22Rv1 (cell line): ENCODE measurements around the gene KCNIP1.

Source experiments
- H3K27ac ChIP-seq: fragments of 450-650 bp; 2 replicates; pipeline ENCODE4 v1.5.1; 2017
- ZFX ChIP-seq: fragments of 450-650 bp; IDR thresholded peaks from 2 replicates; pipeline ENCODE4 v1.6.1; 2017; ENCODE audit warnings: antibody characterized with exemption, borderline replicate concordance
- TF ChIP-seq, protein P1 (sequence below): fragments of 450-650 bp; IDR thresholded peaks from 2 replicates; pipeline ENCODE4 v1.5.1; 2017; ENCODE audit warnings: mild to moderate bottlenecking

The KCNIP1 gene

DNA sequence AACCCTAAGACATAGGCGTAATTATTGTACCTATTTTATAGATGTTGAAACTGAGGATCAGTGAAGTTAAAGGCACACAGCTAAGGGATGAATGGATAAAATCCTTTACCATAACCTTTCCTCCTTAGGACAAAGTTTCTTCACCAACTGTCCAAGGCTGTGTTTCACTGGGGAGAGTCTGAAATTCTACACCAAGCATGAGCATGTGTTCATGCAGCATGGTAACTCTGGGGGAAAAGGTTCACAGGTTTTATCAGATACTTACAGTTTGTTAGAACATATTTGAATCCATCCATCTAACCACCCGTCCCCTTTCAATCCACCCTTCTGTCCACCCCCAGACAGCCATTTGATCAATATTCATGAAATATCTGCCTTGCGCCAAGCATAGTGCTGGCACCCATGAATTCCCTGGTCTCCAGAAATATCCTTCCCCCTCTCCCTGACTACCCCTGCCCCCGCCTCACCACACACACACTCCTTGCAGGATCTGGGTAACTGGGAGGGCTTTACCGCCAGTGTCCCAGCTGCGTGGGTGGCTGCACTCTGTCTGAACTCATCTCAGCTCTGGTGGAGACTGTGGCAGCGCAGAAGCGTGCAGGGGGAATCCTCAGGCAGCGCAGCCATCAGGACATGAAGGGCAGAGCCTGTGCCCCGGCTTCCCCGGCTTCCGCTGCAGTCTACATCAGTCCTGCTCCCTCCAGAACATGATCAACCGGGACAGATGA lies 6.3 kb upstream of the KCNIP1 start:
- no peak overlapping the region for H3K27ac ChIP-seq
- TF ChIP-seq, protein P1, sequence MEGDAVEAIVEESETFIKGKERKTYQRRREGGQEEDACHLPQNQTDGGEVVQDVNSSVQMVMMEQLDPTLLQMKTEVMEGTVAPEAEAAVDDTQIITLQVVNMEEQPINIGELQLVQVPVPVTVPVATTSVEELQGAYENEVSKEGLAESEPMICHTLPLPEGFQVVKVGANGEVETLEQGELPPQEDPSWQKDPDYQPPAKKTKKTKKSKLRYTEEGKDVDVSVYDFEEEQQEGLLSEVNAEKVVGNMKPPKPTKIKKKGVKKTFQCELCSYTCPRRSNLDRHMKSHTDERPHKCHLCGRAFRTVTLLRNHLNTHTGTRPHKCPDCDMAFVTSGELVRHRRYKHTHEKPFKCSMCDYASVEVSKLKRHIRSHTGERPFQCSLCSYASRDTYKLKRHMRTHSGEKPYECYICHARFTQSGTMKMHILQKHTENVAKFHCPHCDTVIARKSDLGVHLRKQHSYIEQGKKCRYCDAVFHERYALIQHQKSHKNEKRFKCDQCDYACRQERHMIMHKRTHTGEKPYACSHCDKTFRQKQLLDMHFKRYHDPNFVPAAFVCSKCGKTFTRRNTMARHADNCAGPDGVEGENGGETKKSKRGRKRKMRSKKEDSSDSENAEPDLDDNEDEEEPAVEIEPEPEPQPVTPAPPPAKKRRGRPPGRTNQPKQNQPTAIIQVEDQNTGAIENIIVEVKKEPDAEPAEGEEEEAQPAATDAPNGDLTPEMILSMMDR = no peak
- no peak for TF ChIP-seq ZFX

DNA sequence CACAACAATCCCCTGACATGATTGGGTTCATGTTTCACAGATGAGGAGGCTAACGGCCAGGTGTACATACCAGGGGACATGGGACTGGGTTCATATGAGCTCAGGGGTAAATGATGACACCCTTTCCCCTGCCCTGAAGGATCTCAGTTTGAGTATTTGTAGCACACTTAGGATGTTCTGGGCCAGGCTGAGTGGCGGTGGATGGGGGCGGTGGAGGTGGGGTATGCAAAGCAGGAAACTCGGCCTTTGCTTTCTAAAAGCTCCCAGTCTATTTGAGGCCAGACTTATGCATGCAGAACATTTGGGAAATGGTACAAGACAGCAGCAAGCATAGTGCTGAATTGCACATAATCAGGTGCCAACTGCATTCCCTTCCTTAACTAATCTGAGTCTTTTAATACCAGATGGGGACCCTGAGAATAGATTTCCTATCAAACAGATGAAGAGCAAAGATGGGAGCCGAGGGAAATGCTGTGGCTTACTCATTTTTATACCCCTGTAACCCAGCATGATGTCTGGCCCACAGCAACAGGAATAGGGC lies 4.9 kb upstream of the KCNIP1 start:
- TF ChIP-seq ZFX = no peak
- TF ChIP-seq, protein P1 = no peak
- no peak overlapping the region for H3K27ac ChIP-seq

DNA sequence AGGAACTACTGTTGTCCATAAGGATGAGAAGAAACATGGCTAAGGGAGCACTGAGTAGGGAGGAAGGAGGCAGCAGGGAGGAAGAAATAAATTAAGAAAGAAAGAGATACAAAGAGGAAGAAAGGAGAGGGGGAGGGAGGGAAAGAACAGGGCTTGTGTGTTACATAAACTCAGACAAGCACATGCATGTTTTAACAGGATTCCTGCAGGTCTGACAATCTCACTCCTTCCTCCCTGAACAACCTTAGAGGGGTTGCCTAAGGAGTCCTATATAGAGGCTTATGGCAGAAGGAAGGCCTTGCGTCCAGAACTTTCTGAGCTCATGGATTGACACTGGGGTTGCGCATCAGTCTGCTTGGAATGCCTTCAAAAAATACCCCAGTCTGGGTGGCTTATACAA lies 4.2 kb upstream of the KCNIP1 start:
- H3K27ac ChIP-seq = no peak overlapping the region
- TF ChIP-seq, protein P1 = no peak
- no peak for TF ChIP-seq ZFX

DNA sequence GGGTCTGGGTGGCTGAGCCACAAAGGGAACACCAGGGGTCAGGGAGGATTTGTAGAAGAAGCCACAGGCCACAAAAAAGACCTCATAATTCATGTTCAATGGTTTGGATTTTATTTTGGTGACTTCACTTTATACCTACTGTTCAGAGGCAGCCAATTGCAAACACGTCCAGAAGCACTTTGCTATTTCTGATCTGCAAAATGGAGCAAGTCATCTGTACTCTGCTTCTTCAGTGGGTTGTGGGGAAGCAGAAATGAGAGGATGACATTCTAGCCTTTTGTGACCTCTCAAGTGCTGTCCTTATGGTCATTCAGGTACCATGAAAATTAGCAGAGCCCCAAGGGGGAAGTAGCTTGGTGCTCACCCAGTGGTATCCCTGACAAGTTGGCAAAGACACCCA lies 2.5 kb upstream of the KCNIP1 start:
- TF ChIP-seq ZFX = no peak
- TF ChIP-seq, protein P1 = no peak
- H3K27ac ChIP-seq = no peak overlapping the region

DNA sequence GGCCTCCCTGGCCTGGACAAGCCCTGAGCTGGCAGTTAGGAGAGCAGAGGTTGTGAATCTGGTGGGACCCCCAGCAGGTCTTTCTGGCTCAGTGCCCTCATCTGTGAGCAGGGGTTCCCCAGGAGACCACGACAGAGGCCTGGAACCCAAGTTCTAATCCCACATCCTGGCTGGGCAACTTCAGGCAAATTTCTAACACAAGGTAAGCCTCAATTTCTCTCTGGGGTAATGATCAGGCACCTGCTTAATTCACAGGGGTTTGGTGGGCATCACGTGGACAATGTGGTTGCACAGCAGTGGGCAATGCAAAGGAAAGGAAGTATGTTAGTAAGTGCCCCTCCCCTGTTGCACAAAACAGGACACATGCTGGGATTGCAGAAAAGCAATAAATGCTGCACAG lies 1.9 kb upstream of the KCNIP1 start:
- H3K27ac ChIP-seq = no peak overlapping the region
- TF ChIP-seq ZFX = no peak

DNA sequence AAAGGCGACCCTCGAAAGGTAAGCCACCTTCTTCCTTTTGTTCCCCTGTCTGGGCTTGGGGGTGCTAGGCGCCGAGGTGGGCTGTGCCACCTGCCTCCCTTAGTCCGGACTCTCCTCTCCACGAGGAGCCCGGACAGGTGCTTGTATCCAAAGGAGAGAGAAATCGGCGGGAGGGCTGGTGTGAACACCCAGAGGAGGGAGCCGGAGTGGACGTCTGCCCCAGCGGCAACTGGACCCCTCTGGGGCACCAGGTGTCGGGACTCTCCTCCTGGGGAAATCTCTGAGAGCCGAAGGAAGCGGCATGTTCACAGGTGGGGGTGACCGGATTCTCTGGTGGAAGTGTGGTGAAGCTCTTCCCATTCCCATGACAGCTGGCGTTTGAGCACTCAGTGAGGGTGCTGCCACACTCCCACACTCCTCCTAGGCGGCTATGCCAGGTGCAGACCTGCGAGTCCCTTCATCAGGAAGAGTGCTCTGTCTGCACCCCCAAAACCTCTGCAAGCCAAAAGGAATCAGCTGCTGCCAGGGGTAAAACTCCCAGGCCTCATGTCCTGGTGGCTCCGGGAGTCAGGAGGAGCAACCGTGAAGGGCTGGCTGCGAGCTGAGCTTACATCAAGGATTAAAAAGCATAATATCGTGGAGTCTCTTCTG lies 921 bp downstream of the KCNIP1 start:
- H3K27ac ChIP-seq = no peak overlapping the region
- TF ChIP-seq ZFX = no peak
- TF ChIP-seq, protein P1 = no peak

DNA sequence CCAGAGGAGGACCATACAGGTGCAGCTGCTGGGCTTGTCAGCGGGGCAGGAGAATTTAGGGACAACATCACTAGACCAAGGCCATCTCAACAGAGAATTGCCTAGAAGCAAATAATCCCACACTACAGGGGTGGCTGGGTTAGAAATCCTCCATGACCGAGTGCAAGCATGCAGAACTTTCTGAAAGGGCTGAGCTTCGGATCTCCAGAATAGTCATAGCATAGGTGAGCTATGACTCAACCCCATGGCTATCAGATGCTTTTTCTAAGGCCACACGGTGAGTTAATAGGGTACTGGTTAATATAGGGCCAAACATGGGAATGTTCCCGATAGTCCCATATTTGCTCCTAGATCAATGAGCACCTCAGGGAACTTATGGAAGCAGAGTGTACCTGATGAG lies 4.2 kb downstream of the KCNIP1 start:
- no peak overlapping the region for H3K27ac ChIP-seq
- TF ChIP-seq ZFX = no peak
- TF ChIP-seq, protein P1 = no peak
